ENCODE measurements around the gene DNAH17.

DNAH17 gene

DNA sequence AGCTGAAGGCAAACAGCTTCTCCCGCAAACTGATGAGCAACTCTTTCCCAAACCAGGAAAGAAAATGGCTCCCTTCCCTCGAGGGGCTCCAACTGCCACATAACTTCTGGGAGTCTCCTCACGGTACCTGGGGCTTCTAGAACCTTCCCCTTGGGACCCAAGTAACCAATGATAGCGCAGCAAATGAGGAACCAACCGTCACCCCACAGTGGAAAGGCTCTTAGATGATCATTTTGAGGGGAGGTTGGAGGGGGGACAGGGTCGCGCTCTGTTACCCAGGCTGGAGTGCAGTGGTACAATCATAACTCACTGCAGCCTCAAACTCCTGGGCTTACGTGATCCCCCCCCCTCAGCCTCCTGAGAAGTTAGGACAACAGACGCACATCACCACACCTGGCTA lies at the start of gene DNAH17:
Gene DNAH17 (minus strand): TSS at position 101 of the 400 bp plus-strand sequence. CDS start 2,339 bp downstream, outside the sequence.
- no peak for FAIRE-seq
- no peak for DNase-seq (ENCODE audit: low spot score)

GRCh38 chr17:78624324-78625151 lies 47.3 kb upstream of the DNAH17 start:
- FAIRE-seq (no peak), DNase-seq (ENCODE audit: low spot score) (no peak)

DNA sequence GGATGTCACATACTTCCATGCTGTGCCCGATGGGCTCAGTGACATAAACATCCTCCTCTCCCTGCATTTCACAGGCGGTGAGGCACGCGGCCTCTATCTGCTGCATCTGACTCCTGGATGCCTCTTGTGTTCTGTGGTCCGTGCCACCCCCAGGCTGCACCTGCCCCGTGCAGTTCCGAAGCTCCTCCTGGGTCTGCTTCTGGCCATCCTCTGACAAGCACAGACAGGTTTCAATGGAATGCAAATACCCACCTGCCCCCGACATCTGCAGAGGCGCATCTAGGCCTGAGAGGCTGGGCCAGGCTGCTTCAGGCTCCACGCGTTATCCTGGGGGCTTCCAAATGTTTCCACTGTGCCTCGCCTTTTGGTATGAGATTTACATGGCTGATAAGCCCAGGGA lies 46.3 kb upstream of the DNAH17 start:
- FAIRE-seq (no peak), DNase-seq (ENCODE audit: low spot score) (no peak)

GRCh38 chr17:78622491-78623265 lies 45.5 kb upstream of the DNAH17 start:
- DNase-seq (ENCODE audit: low spot score), result no peak
- FAIRE-seq, result no peak

- FAIRE-seq, result no peak
- no peak for DNase-seq (ENCODE audit: low spot score)
Measured at GRCh38 chr17:78621720-78622490, 44.7 kb upstream of the DNAH17 start.

DNA sequence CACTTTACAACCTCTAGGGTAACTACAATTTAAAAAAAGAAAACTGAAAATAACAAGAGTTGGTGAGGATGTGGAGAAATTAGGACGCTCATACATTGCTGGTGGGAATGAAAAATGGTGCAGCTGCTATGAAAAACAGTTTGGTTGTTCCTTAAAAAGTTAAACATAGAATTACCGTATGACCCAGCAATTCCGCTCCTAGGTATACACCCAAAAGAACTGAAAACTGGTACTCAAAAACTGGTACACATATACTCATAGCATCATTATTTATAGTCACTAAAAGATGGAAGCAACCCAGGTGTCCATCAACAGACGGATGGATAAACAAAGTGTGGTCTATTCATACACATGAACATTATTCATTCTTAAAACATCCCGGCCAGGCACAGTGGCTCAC lies 42.9 kb upstream of the DNAH17 start:
- FAIRE-seq, result no peak
- no peak for DNase-seq (ENCODE audit: low spot score)

DNA sequence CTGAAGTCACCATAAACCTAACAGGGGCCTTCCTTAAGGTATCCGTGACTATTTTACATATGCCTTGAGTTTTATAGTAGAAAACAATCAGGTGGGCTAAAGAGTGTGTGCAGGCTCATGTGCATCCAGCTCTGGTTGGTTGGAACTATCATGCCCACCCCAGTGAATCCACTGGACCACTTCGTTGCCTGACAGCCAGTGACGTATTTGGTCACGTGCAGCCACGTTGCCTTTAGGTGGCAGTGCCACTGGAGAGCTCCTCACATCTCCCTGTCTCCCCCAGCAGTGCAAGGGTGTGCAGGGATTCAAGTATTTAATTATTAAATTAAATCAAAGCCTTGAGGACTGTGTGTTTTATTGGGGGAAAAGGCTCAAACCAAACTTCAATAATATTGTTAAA lies 42.1 kb upstream of the DNAH17 start:
- DNase-seq (ENCODE audit: low spot score), result no peak
- FAIRE-seq, result no peak

DNA sequence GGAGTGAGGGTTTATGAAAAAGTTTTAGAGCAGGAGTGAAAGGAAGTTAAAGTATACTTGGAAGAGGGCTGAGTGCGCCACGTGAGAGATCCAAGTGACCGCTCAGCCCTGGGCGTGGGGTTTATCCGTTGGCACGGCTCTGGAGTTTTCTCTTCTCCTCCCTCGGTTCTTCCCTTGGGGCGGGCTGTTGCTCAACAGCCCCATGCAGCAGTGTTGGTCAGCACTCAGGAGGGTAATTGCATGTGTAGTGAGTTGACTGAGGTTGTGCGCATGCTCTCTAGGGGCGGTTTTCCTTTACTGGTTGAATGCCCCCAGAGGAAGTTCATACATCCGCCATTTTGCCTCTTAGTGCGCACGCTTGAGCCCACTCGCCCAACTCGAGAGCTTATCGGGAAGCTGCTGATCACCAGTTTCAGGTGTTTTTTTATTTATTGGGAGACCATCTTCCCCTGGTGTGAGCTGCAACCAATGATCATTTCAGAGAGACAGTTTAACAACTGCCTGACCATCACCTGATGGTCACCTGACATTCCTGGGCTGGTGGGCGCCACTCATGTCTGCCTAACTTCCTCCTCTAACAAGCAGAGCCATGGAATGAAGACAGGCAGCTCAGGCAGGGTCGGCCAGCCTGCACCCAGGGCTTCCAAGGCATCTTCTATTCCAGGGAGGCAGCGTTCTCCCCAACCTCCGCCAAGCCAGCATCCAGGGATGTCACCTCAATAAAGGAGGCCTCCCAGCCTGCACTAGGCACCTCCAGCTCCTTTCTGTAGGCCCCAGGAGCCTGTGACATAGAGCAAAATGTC lies 41.3 kb upstream of the DNAH17 start:
- no peak for FAIRE-seq

DNA sequence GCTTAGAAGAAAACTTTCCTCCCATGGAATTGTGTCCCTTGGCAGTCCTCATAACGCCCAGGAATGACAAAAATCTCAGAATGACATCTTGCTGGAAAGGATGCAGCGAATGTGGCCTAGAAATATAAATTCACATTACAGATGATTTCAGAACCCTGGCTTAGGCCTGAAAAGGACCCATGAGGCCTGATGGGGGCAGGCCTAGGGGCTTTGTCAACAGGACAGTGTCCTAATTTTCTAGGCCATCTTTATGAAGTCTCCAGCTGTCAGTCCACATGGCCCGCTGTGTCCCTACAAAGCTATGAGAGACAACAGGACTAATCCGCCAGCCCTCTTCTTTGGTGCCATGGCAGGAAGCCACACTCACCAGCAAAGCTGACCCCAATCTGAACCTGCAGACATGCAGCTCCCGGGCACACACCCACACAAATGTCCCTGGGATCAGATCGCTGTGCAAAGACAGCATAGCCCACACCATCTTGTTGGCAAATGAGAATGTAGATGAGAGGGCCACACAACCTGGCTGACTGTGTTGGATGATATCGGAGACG lies 40.4 kb upstream of the DNAH17 start:
- DNase-seq (ENCODE audit: low spot score) (no peak), FAIRE-seq (no peak)

More for the DNA sequence above, 41.3 kb upstream of the DNAH17 start:
- DNase-seq (ENCODE audit: low spot score), result no peak

GRCh38 chr17:78616946-78617345 lies 39.8 kb upstream of the DNAH17 start:
- FAIRE-seq, result no peak
- DNase-seq (ENCODE audit: low spot score), result no peak

GRCh38 chr17:78615631-78616030 lies 38.4 kb upstream of the DNAH17 start:
- FAIRE-seq (no peak), DNase-seq (ENCODE audit: low spot score) (no peak)

GRCh38 chr17:78613416-78613815 lies 36.2 kb upstream of the DNAH17 start:
- FAIRE-seq (no peak), DNase-seq (ENCODE audit: low spot score) (no peak)

GRCh38 chr17:78611607-78612006 lies 34.4 kb upstream of the DNAH17 start:
- FAIRE-seq (no peak), DNase-seq (ENCODE audit: low spot score) (no peak)

DNA sequence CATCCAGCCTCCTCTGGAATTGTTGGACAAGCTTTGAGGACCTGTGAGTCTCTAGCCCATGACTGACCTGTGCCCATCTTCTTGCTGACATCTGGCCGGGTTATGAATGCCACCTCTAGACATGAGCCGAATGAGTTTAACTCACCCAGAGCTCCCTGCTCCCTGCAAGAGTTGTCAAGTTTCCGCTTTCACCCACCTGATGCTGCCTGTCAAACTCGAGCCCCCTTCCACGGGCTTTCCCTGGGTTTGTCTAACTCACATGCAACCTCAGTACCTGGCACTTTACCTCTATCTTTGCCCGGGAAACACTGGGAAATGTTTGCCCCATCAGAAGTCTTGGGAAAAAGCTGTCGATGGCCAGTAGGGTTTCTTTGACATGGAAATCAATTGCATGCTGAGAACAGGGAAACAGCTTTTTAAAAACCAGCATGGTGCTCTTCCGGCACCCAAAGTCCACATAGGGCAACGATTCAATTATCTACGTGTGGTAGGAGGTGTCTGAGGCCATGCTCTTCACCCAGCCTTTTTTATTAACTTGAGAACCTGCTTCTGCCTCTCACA lies 33.8 kb upstream of the DNAH17 start:
- FAIRE-seq, result no peak
- no peak for DNase-seq (ENCODE audit: low spot score)

DNA sequence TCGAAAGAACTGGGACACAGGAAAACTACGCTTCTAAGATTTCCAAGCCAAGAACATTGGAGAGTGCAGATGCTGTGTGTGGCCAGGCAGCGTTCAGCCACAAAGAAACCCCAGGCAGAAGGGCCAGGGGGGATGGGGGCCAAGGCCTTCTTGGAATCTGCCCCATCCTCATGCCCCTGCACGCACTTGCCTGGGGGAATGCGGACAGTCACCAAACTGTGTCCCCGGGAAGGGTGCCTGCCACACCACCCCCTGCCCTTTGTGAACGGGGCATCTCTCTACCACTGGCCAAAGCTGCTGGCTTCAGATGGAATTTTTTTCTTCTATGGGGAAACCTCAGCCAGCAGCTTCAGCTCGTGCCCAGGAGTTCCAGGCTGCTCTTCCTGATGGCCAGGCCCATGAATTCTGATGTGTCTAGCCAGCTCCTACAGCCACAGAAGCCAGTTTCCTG lies 32.0 kb upstream of the DNAH17 start:
- no peak for FAIRE-seq
- DNase-seq (ENCODE audit: low spot score), result no peak

DNA sequence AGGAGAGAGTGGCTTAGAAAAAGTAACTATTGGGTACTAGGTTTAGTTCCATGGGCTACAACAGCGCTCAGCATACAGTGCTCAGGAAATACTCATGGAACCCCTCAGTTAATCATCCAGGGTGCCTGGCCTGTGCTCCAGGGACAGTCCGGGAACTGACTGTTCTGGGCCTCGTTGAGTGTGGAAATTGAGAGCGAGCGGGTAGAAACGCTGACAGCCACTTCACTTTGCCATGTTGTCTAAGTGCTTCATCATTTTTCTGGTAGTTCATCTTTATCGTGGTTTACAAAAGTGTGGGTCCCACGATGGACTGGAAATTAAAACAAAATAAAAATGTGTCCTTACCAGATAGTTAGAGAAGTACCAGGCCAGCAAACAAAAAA lies 31.6 kb upstream of the DNAH17 start:
- DNase-seq (ENCODE audit: low spot score) (no peak), FAIRE-seq (no peak)

DNA sequence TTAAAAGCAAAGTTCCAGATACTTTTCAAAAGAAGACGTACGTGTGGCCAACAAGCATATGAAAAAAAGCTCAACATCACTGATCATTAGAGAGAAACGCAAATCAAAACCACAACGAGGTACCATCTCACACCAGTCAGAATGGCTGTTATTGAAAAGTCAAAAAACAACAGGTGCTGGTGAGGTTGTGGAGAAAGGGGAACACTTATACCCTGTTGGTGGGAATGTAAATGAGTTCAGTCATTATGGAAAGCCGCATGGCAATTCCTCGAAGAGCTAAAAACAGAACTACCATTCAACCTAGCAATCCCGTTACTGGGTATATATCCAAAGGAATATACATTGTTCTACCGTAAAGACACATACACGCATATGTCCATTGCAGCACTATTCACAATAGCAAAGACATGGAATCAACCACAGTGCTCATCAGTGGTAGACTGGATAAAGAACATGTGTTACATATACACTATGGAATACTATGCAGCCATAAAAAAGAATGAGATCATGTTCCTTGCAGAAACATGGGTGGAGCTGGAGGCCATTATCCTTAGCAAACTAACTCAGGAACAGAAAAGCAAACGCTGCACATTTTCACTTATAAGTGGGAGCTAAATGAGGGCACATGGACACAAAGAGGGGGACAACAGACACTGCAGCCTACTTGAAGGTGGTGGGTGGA lies 31.1 kb upstream of the DNAH17 start:
- DNase-seq (ENCODE audit: low spot score) (no peak), FAIRE-seq (no peak)

DNA sequence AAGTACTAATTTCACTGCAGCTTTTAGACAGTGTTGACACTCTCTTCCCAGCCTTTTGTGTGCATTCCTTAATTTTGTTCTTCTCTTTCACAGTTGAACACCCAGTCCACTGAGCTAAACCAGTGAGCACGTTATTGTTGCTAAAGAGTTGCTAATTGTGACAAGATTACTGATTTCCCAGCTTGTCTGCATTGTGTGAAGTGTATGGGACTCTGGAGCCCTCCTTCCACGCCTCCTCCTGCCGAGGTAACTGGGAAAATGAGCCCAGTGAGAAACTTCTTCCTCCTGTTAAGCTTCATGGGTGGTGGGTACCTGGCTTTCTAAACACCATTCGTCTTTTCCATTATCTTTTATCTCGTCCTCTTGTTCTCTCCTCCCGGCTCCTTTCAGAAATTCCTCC lies 29.8 kb upstream of the DNAH17 start:
- FAIRE-seq, result no peak
- DNase-seq (ENCODE audit: low spot score), result no peak

GRCh38 chr17:78605886-78606285 lies 28.7 kb upstream of the DNAH17 start:
- FAIRE-seq (no peak), DNase-seq (ENCODE audit: low spot score) (no peak)

DNA sequence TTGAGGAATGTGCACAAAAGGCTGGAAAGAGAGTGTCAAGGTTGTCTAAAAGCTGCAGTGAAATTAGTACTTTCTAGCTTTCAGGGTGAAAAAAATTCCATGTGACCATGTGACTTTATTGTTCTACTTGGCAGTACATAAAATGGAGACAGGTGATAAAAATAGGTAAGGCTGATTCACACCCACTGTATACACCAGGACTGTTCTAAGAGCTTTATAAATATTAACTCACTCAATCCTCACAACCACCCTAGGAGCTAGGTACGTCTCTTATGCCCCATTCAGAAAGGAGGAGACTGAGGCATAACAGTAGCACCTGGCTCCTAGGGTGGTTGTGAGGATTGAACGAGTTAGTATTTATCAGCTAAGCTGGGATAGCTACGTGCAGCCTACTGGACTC lies 28.2 kb upstream of the DNAH17 start:
- no peak for FAIRE-seq
- no peak for DNase-seq (ENCODE audit: low spot score)

All from RCC 7860 (cell line).